Brain microvascular endothelial cell (primary cell): ENCODE data around the gene C4B.
A peak's percentile ranks its signal among the peaks of the same experiment; 100 is the strongest.
"Not testable (repeated sequence)": the region's sequence is repeated elsewhere in the genome, so short reads cannot be mapped to it uniquely, and the experiment has no call there.

Experiments
- DNase-seq: peaks from one replicate; pipeline ENCODE4 v3.0.0-alpha.2; 2020
- H3K27ac ChIP-seq: fragments of 250-450 bp; sonication (Bioruptor Pico); 2 replicates; pipeline ENCODE4 v1.5.1; 2020; ENCODE audit warnings: mild to moderate bottlenecking, moderate library complexity
- H3K27me3 ChIP-seq: fragments of 250-450 bp; sonication (Bioruptor Pico); replicated peaks from 2 replicates; pipeline ENCODE4 v1.5.1; 2020; ENCODE audit warnings: mild to moderate bottlenecking
- H3K36me3 ChIP-seq: fragments of 250-450 bp; sonication (Bioruptor Pico); replicated peaks from 2 replicates; pipeline ENCODE4 v1.5.1; 2020; ENCODE audit warnings: mild to moderate bottlenecking
- H3K4me3 ChIP-seq: 2 replicates; pipeline ENCODE4 v1.5.1; 2011; ENCODE audit warnings: low read depth, mild to moderate bottlenecking, control low read depth, low read length, moderate library complexity
- CTCF ChIP-seq: IDR thresholded peaks from 2 replicates; pipeline ENCODE4 v1.5.1; 2011; ENCODE audit warnings: low read depth, mild to moderate bottlenecking, moderate library complexity, low read length, control low read depth, inconsistent platforms; ENCODE audit errors: missing control alignments
- in situ Hi-C: cut with HindIII; loops from 2 replicates; pipeline ENCODE4 v1.10.0; 2017; ENCODE audit warnings: low sequenced_read_pairs, low pct_ligation_motif_present

Gene C4B

DNA sequence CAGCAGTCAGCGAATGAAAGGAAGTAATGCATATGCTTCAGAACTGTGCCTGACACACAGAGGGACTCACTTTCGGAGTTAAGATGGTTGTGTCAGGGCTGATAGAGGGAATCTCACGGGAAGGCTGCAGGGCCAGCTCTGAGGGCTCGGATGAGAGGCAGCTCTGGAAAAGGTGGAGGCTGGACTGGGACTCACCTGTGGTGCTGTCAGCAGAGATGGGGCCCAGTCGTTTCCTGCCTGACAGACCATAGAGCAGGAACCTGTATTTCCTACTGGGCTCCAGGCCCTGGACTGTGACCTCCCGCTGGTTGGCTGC, 32.9 kb downstream of the C4B start:
- H3K27ac ChIP-seq: no peak overlapping the region
- no peak overlapping the region for H3K4me3 ChIP-seq

DNA sequence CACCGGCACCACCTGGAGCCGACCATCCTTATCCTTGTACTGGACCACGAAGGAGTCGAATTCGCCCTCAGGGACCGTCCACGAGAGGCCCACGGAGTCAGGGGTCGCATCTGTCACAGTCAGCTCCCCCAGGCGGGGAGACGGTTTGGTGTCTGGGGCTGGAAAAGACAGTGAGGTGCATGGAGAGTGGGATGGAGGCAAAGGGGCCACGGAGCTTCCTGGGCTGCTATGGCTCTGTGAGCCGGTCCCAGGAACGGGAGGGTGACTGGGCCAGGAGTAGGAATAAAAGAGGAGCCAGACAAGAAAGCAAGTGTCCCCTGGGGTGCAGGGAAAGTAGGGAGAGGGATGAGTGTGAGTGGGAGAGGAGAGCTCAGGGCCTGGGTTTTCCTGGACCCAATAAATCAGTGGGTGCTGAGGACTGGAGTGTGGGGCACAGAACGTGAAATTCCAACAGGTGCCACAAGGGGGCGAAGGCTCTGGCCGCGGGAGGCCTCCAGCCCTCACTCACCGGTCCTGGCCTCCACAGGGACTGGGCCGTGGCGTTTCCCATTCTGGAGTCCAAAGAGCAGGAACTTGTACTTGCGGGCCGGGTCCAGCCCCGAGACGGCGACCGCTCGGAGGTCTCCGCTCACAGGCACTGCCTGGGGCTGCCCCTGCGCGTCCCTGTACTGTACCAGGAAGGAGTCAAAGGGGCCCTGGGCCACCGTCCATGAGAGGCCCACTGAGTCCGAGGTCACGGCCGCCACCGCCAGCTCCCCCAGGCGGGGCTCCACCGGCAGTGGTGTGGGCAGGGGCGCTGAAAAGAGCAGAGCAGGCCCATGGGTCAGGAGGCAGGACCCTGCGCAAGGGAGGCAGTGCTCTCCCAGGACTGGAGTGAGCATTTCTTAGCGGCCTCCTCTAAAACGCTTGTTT, 33.5 kb downstream of the C4B start:
- TF ChIP-seq CTCF: peak; percentile 82
- in situ Hi-C loops: no loop called here
- no peak overlapping the region for H3K4me3 ChIP-seq
- DNase-seq: peak; percentile 23
- no peak overlapping the region for H3K27ac ChIP-seq
- H3K27me3 ChIP-seq: peaks cover 4% of the 10 kb centered on the region
- no peaks in the 10 kb centered on the region for H3K36me3 ChIP-seq

More for the DNA sequence above, 32.9 kb downstream of the C4B start:
- H3K27me3 ChIP-seq: peaks cover 4% of the 10 kb centered on the region
- TF ChIP-seq CTCF: no peak
- no peaks in the 10 kb centered on the region for H3K36me3 ChIP-seq
- no peak for DNase-seq
- in situ Hi-C loops: no loop called here

DNA sequence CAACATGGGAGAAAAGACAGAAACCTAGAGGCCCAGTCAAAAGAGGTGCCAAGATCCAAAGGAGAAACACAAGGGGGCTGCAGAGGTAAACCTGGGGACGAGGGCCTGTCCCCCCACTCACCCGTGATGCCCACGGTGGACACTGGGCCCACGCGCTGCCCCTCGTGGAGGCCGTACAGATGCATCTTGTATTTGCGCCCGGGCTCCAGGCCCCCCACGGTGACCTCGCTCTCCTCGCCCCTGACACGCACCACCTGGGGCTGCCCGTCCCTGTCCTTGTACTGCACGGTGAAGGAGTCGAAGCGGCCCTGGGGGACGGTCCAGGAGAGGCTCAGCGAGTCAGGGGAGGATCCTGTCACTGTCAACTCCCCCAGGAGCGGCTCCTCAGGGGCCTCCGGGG, 34.6 kb downstream of the C4B start:
- in situ Hi-C loops, H3K27ac ChIP-seq, H3K27me3 ChIP-seq, H3K4me3 ChIP-seq, H3K36me3 ChIP-seq, DNase-seq: not testable (repeated sequence)

DNA sequence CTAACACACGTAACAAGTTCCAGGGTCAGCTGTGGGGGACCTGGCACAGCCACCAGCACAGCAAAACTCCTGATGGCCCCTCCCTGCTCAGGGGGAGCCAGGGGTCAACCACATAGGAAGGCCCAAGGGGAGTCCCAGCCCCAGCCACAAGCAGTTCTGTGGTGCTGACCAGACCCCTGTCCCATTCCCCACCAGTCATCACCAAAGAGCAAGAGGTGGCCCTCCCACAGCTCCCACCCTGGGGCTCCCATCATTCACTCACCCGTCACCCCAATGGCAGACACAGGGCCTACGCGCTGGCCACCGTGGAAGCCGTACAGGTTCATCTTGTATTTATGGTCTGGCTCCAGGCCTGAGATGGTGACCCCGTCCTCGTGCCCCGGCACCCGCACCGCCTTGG, 35.1 kb downstream of the C4B start:
- H3K27me3 ChIP-seq, H3K4me3 ChIP-seq, DNase-seq, in situ Hi-C loops, H3K27ac ChIP-seq, H3K36me3 ChIP-seq: not testable (repeated sequence)

GRCh38 chr6:32050562-32050961, 36.0 kb downstream of the C4B start:
- H3K27me3 ChIP-seq: peaks cover 4% of the 10 kb centered on the region
- no peak for DNase-seq
- H3K4me3 ChIP-seq: no peak overlapping the region
- H3K27ac ChIP-seq: no peak overlapping the region
- no peaks in the 10 kb centered on the region for H3K36me3 ChIP-seq
- in situ Hi-C loops: no loop called here
- TF ChIP-seq CTCF: no peak

- DNase-seq, H3K27ac ChIP-seq, in situ Hi-C loops, H3K4me3 ChIP-seq, H3K36me3 ChIP-seq, H3K27me3 ChIP-seq: not testable (repeated sequence)
Measured at GRCh38 chr6:32052626-32053025, 38.0 kb downstream of the C4B start.

DNA sequence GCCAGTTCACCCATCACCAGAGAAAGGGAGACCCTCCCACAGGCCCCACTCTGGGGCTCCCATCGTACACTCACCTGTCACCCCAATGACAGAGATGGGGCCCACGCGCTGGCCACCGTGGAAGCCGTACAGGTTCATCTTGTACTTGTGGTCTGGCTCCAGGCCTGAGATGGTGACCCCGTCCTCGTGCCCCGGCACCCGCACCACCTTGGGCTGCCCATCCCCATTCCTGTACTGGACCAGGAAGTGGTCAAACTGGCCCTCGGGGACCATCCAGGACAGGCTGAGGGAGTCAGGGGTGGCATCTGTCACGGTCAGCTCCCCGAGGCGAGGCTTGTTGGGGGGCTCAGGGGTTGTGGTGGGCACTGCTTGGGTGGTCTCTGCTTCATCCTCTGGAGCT, 38.7 kb downstream of the C4B start:
- H3K4me3 ChIP-seq, H3K36me3 ChIP-seq, H3K27me3 ChIP-seq, DNase-seq, H3K27ac ChIP-seq, in situ Hi-C loops: not testable (repeated sequence)

GRCh38 chr6:32055756-32056155, 41.2 kb downstream of the C4B start:
- DNase-seq, H3K4me3 ChIP-seq, in situ Hi-C loops, H3K27ac ChIP-seq, H3K27me3 ChIP-seq, H3K36me3 ChIP-seq: not testable (repeated sequence)
